Breast epithelium (tissue), 4 donors: Measurements from ENCODE around the gene PNMA5. TPM values are rescaled to one million over a fixed set of nuclear protein-coding genes. Genes with fewer than 3 reads are reported as not detected.

Source experiments
- DNase-seq, 2 donors: peaks; one replicate each; pipeline ENCODE4 v3.0.0-alpha.2; 2019; ENCODE audit warnings: low spot score in 2 of 2
- H3K27ac ChIP-seq, 2 donors: fragments of 200-600 bp; sonication (generic) in 1 of 2; one replicate each; pipeline ENCODE4 v1.5.1; 2016 to 2019; ENCODE audit warnings: mild to moderate bottlenecking in 1 of 2
- H3K27me3 ChIP-seq, 2 donors: fragments of 200-600 bp; sonication (generic) in 1 of 2; one replicate each; pipeline versions ENCODE4 v1.5.1 to v1.6.0; 2017 to 2019; ENCODE audit warnings: control low read depth in 1 of 2, mild to moderate bottlenecking in 1 of 2
- H3K36me3 ChIP-seq: fragments of 200-600 bp; one replicate; pipeline ENCODE4 v1.5.1; 2019
- H3K4me1 ChIP-seq, 2 donors: fragments of 200-600 bp; sonication (generic); one replicate each; pipeline ENCODE4 v1.5.1; 2016 to 2019; ENCODE audit warnings: control low read depth in 1 of 2
- H3K4me3 ChIP-seq, 3 donors: fragments of 200-600 bp; sonication (generic); 1 replicate in 2 of 3; 2 replicates in 1 of 3; pipeline ENCODE4 v1.5.1; 2016 to 2019; ENCODE audit warnings: mild to moderate bottlenecking in 3 of 3, moderate library complexity in 2 of 3
- H3K9me3 ChIP-seq, 2 donors: fragments of 200-600 bp; sonication (generic) in 1 of 2; one replicate each; pipeline ENCODE4 v1.5.1; 2016 to 2019; ENCODE audit warnings: control low read depth in 1 of 2
- CTCF ChIP-seq, 3 donors: fragments of 450-650 bp; IDR thresholded peaks; one replicate each; pipeline ENCODE4 v1.5.1; 2016 to 2017; ENCODE audit warnings: antibody characterized with exemption in 3 of 3, mild to moderate bottlenecking in 3 of 3, moderate library complexity in 3 of 3
- POLR2A ChIP-seq: fragments of 450-650 bp; IDR thresholded peaks from one replicate; pipeline ENCODE4 v1.6.1; 2016; ENCODE audit warnings: antibody characterized with exemption, mild to moderate bottlenecking, moderate library complexity
- POLR2AphosphoS5 ChIP-seq, 3 donors: sonication (generic); formaldehyde crosslinking; IDR thresholded peaks; one replicate each; pipeline ENCODE4 v1.6.1; 2017; ENCODE audit warnings: antibody characterized with exemption in 3 of 3
- intact Hi-C: fragments of 100-400 bp; cut with DNase I; formaldehyde crosslinking; loops from one replicate; pipeline ENCODE4 v1.15.1; 2023; ENCODE audit warnings: low total_unique reads
- total RNA-seq, 3 donors: library from RNA; depleted of rRNA; stranded (reverse); fragments of >200 nt; gene quantifications; one replicate each; pipeline ENCODE4 v1.1.0, GENCODE V29; 2016

The PNMA5 gene
- total RNA-seq, 3 donors from 2014 or later = not detected

DNA sequence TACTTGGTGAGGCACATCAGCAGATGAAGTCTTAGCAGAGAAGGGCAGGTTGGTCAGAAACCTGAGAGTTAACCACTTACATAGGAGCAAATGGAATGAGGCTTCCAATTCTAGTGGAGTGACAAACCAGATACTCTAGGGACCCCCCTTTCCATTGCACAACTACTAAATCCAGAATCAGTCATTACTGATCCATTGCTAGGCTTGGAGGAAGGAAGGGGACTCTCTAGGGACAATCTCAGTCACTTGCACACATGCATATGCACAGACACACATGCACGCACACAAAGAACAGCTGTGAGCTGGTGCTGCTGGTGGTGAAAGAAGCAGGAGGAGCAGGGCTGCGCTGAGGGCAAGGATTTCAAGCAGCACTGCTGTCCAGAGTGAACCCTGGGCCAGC lies 25.7 kb downstream of the PNMA5 start:
- TF ChIP-seq POLR2AphosphoS5 (IDR thresholded peaks at IDR 0.05) = no peak
- no peak for TF ChIP-seq CTCF (IDR thresholded peaks at IDR 0.05)
- no peak for TF ChIP-seq POLR2A
- H3K27ac ChIP-seq = no peak overlapping the region
- no peak overlapping the region for H3K4me3 ChIP-seq
- H3K4me1 ChIP-seq = no peaks in the 10 kb centered on the region
- no peaks in the 10 kb centered on the region for H3K36me3 ChIP-seq
- H3K27me3 ChIP-seq = peaks cover 0 to 23% of the 10 kb centered on the region in 2 donors
- H3K9me3 ChIP-seq = no peaks in the 10 kb centered on the region
- DNase-seq = no peak
- intact Hi-C loops = no loop called here

DNA sequence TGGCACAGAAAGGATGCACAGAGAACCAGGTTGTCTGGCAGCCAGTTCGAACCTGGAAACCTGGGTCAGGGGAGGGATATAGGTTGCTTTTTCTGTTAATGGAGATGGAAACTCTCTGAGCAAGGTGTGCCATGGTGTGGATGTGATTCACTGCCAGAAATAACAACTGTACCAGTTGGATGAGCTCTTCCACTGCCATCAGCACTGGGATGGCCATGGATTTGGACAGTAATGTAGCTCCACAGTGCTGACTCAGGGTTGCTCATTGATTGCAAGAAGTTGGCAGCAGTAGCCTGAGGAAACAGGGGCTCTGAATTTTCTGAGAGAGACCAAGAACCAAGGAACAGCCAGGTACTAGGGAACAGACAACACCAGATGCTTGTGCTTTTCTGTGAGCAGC lies 33.8 kb downstream of the PNMA5 start:
- DNase-seq = no peak
- Histone ChIP-seq H3K36me3 (no peaks in the 10 kb centered on the region), H3K27me3 (peaks cover 0 to 20% of the 10 kb centered on the region in 2 donors), H3K27ac (no peak overlapping the region), H3K9me3 (no peaks in the 10 kb centered on the region), H3K4me3 (no peak overlapping the region), H3K4me1 (no peaks in the 10 kb centered on the region)
- TF ChIP-seq CTCF (IDR thresholded peaks at IDR 0.05) (no peak), POLR2A (no peak), POLR2AphosphoS5 (IDR thresholded peaks at IDR 0.05) (no peak)
- intact Hi-C loops = no loop called here

- H3K27me3 ChIP-seq = peaks cover 0 to 17% of the 10 kb centered on the region in 2 donors
- intact Hi-C loops = no loop called here
- H3K36me3 ChIP-seq = no peaks in the 10 kb centered on the region
- TF ChIP-seq POLR2A = no peak
- TF ChIP-seq POLR2AphosphoS5 (IDR thresholded peaks at IDR 0.05) = no peak
- no peak for TF ChIP-seq CTCF (IDR thresholded peaks at IDR 0.05)
- no peak overlapping the region for H3K4me3 ChIP-seq
- H3K9me3 ChIP-seq = no peaks in the 10 kb centered on the region
- H3K27ac ChIP-seq = no peak overlapping the region
- no peaks in the 10 kb centered on the region for H3K4me1 ChIP-seq
- no peak for DNase-seq
Measured at GRCh38 chrX:152959626-152960025, 34.3 kb downstream of the PNMA5 start.

GRCh38 chrX:152958524-152959465 lies 35.1 kb downstream of the PNMA5 start:
- intact Hi-C loops = no loop called here
- Histone ChIP-seq H3K9me3 (no peaks in the 10 kb centered on the region), H3K27me3 (peaks cover 0 to 11% of the 10 kb centered on the region in 2 donors), H3K4me3 (peak overlapping the region; percentile 3 to 54 (median 42)), H3K36me3 (no peaks in the 10 kb centered on the region), H3K27ac (peak overlapping the region; percentile 83 to 84), H3K4me1 (no peaks in the 10 kb centered on the region)
- DNase-seq = peak; percentile 79 to 86
- no peak for TF ChIP-seq POLR2AphosphoS5 (IDR thresholded peaks at IDR 0.05)
- no peak for TF ChIP-seq POLR2A
- peak; percentile 82 to 91 (median 88) for TF ChIP-seq CTCF (IDR thresholded peaks at IDR 0.05)

GRCh38 chrX:152958047-152958446 lies 35.9 kb downstream of the PNMA5 start:
- Histone ChIP-seq H3K9me3 (no peaks in the 10 kb centered on the region), H3K36me3 (no peaks in the 10 kb centered on the region), H3K4me3 (peak overlapping the region in 2 of 3 donors; percentile 42 to 54), H3K27ac (peak overlapping the region; percentile 83 to 84), H3K4me1 (no peaks in the 10 kb centered on the region), H3K27me3 (peaks cover 0 to 17% of the 10 kb centered on the region in 2 donors)
- no peak for TF ChIP-seq POLR2AphosphoS5 (IDR thresholded peaks at IDR 0.05)
- TF ChIP-seq CTCF (IDR thresholded peaks at IDR 0.05) = no peak
- intact Hi-C loops = no loop called here
- peak in 1 of 2 donors; percentile 32 for DNase-seq
